ENCODE data around the gene ABLIM1. TPM values are rescaled to one million over a fixed set of nuclear protein-coding genes. Genes with fewer than 3 reads are reported as not detected.

Gene ABLIM1
- total RNA-seq, 1 donor from 2014 or later, result 35.8 TPM

DNA sequence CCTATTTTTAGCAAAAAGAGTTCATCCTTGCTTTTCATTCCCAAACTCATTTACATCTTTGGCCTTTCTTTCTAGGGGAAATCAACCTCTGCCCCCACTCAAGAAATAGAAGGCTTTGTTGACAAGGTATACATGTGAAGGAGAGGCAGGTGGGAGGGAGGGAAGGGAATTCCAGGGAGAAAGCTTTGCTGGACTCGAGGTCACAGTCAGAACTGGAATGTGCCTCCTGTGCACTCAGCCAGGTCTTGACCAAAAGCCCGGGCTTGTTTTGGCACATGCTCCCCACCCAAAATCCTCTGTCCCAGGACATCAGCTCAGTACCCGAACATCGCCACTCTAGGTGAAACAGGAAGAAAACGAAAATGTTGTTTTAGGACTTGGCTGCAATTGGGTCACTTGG, 61.3 kb downstream of the ABLIM1 start:
- H3K27me3 Mint-ChIP-seq (ENCODE audit: low read depth), result peaks cover 8% of the 10 kb centered on the region
- H3K9me3 Mint-ChIP-seq, result peaks cover 6% of the 10 kb centered on the region
- TF ChIP-seq, protein P1, sequence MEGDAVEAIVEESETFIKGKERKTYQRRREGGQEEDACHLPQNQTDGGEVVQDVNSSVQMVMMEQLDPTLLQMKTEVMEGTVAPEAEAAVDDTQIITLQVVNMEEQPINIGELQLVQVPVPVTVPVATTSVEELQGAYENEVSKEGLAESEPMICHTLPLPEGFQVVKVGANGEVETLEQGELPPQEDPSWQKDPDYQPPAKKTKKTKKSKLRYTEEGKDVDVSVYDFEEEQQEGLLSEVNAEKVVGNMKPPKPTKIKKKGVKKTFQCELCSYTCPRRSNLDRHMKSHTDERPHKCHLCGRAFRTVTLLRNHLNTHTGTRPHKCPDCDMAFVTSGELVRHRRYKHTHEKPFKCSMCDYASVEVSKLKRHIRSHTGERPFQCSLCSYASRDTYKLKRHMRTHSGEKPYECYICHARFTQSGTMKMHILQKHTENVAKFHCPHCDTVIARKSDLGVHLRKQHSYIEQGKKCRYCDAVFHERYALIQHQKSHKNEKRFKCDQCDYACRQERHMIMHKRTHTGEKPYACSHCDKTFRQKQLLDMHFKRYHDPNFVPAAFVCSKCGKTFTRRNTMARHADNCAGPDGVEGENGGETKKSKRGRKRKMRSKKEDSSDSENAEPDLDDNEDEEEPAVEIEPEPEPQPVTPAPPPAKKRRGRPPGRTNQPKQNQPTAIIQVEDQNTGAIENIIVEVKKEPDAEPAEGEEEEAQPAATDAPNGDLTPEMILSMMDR (conservative IDR thresholded peaks at IDR 0.05), result no peak
- H3K36me3 Mint-ChIP-seq (ENCODE audit: low read depth), result no peaks in the 10 kb centered on the region
- no peak overlapping the region for H3K27ac Mint-ChIP-seq (ENCODE audit: unreplicated experiment)
- no peak for DNase-seq (ENCODE audit: low read depth, low spot score)
- no peaks in the 10 kb centered on the region for H3K4me1 Mint-ChIP-seq
- no peak overlapping the region for H3K4me3 Mint-ChIP-seq

DNA sequence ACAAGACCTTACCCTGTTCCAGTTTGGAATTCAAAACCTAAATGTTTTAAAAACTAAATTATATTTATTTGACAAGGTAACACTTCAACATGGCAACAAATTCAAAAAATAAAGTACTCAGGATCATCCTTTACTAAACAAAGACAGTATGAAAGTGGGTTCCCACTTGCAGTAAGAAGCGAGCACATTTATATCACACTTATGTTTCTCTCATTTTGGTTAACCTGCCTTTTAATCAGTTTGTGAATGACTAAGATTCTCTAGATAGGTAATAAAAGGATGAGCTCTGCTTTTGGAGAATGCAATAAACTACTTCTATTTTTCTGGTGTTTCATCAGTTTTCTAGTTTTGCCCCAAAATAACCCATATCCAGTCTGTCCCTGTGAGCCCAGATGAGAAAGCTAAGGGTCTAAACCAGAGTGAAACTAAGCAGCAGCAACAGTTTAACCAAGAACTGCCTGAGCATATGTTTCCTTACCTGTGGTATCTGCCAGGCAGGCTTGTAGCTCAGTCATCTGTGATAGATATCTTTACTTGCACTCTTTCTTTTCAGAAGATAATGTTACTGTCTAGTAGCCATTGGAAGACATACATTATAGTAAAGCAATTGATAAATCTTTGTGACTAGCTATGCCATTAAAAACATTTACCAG, 64.1 kb downstream of the ABLIM1 start:
- TF ChIP-seq, protein P1 (conservative IDR thresholded peaks at IDR 0.05), result no peak

GRCh38 chr10:114593240-114593792, 64.8 kb downstream of the ABLIM1 start:
- peaks cover 8% of the 10 kb centered on the region for H3K27me3 Mint-ChIP-seq (ENCODE audit: low read depth)
- H3K4me3 Mint-ChIP-seq, result no peak overlapping the region
- no peaks in the 10 kb centered on the region for H3K36me3 Mint-ChIP-seq (ENCODE audit: low read depth)
- peaks cover 6% of the 10 kb centered on the region for H3K9me3 Mint-ChIP-seq
- no peaks in the 10 kb centered on the region for H3K4me1 Mint-ChIP-seq
- H3K27ac Mint-ChIP-seq (ENCODE audit: unreplicated experiment), result no peak overlapping the region
- DNase-seq (ENCODE audit: low read depth, low spot score), result no peak
- TF ChIP-seq, protein P1 (conservative IDR thresholded peaks at IDR 0.05), result no peak

More for the DNA sequence above, 64.1 kb downstream of the ABLIM1 start:
- Mint-ChIP-seq H3K27ac (ENCODE audit: unreplicated experiment) (no peak overlapping the region), H3K36me3 (ENCODE audit: low read depth) (no peaks in the 10 kb centered on the region), H3K4me1 (no peaks in the 10 kb centered on the region), H3K9me3 (peaks cover 6% of the 10 kb centered on the region), H3K4me3 (no peak overlapping the region), H3K27me3 (ENCODE audit: low read depth) (peaks cover 8% of the 10 kb centered on the region)
- DNase-seq (ENCODE audit: low read depth, low spot score), result no peak

- Mint-ChIP-seq H3K9me3 (peaks cover 6% of the 10 kb centered on the region), H3K4me1 (no peaks in the 10 kb centered on the region), H3K36me3 (ENCODE audit: low read depth) (no peaks in the 10 kb centered on the region), H3K27me3 (ENCODE audit: low read depth) (peaks cover 4% of the 10 kb centered on the region), H3K4me3 (no peak overlapping the region), H3K27ac (ENCODE audit: unreplicated experiment) (no peak overlapping the region)
- DNase-seq (ENCODE audit: low read depth, low spot score), result no peak
- TF ChIP-seq, protein P1 (conservative IDR thresholded peaks at IDR 0.05), result no peak
These were observed 67.1 kb downstream of the ABLIM1 start for GRCh38 chr10:114590993-114591392.

DNA sequence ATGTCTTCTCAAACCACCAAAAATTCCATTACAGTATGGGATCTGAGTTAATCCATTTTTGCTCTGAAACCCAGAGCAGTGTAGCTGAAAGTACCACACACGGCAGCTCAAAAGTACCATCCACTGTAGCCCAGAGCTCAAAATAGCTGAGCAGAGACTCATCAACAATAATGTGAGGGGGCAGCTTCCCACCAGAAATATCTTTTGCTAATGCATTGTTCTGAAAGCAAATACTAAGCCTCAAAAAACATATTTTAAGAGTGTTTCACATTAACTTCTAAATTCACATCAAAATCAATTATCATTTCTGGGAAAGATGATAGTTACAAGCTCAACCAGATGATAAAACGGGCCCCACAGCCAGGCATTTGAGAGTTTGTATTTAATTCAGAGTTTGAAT, 73.7 kb downstream of the ABLIM1 start:
- TF ChIP-seq, protein P1 (conservative IDR thresholded peaks at IDR 0.05), result no peak
- no peaks in the 10 kb centered on the region for H3K9me3 Mint-ChIP-seq
- no peaks in the 10 kb centered on the region for H3K4me1 Mint-ChIP-seq
- no peak overlapping the region for H3K4me3 Mint-ChIP-seq
- H3K36me3 Mint-ChIP-seq (ENCODE audit: low read depth), result no peaks in the 10 kb centered on the region
- no peaks in the 10 kb centered on the region for H3K27me3 Mint-ChIP-seq (ENCODE audit: low read depth)
- H3K27ac Mint-ChIP-seq (ENCODE audit: unreplicated experiment), result no peak overlapping the region
- DNase-seq (ENCODE audit: low read depth, low spot score), result no peak
